Measurements from ENCODE around the gene HMCN1.

The HMCN1 gene

DNA sequence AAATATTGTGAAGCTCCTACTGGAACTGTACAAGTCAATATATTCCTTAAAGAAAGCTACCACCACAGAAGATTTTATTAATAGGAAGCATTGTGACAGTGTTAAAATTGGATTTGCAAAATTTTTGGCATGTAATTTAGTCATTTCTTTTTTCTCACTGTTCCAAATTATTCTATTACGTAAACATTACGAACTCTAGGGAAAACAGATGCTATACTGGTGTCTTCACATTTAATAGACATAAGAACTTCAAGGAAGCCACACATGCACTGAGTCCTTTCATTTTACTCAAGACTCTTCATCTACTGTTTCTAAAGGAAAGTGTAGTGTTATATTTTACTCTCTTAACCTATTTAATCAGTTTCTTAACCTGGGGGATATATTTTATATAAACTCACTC is 135.4 kb downstream of the HMCN1 start:
- H2AFZ ChIP-seq (ENCODE audit: low read length) = no peak overlapping the region
- H3K36me3 ChIP-seq (replicated peaks; ENCODE audit: insufficient read depth, low read length) = no peaks in the 10 kb centered on the region
- H3K4me2 ChIP-seq (ENCODE audit: low read depth, low read length) = no peak overlapping the region
- no peak overlapping the region for H3K27ac ChIP-seq (ENCODE audit: low read length)
- no peaks in the 10 kb centered on the region for H3K27me3 ChIP-seq (replicated peaks; ENCODE audit: insufficient read depth, low read length)
- TF ChIP-seq EZH2 (optimal IDR thresholded peaks at IDR 0.05; ENCODE audit: low read depth, low read length) (no peak), EZH2phosphoT487 (IDR thresholded peaks at IDR 0.05; ENCODE audit: low read length) (no peak)
- TF ChIP-seq, protein P1, sequence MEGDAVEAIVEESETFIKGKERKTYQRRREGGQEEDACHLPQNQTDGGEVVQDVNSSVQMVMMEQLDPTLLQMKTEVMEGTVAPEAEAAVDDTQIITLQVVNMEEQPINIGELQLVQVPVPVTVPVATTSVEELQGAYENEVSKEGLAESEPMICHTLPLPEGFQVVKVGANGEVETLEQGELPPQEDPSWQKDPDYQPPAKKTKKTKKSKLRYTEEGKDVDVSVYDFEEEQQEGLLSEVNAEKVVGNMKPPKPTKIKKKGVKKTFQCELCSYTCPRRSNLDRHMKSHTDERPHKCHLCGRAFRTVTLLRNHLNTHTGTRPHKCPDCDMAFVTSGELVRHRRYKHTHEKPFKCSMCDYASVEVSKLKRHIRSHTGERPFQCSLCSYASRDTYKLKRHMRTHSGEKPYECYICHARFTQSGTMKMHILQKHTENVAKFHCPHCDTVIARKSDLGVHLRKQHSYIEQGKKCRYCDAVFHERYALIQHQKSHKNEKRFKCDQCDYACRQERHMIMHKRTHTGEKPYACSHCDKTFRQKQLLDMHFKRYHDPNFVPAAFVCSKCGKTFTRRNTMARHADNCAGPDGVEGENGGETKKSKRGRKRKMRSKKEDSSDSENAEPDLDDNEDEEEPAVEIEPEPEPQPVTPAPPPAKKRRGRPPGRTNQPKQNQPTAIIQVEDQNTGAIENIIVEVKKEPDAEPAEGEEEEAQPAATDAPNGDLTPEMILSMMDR (IDR thresholded peaks at IDR 0.05; ENCODE audit: low read length) = no peak
- no peak overlapping the region for H3K4me3 ChIP-seq (ENCODE audit: low read length)
- H3K79me2 ChIP-seq (ENCODE audit: low read length) = no peaks in the 10 kb centered on the region
- H3F3A ChIP-seq (ENCODE audit: insufficient read depth, low read length) = no peaks in the 10 kb centered on the region
- H3K9me2 ChIP-seq (replicated peaks; ENCODE audit: insufficient read depth, low read length) = no peaks in the 10 kb centered on the region
- H4K20me1 ChIP-seq (ENCODE audit: insufficient read depth, low read length) = no peaks in the 10 kb centered on the region
- H3K9ac ChIP-seq (ENCODE audit: low read length) = no peak overlapping the region
- H3K4me1 ChIP-seq (ENCODE audit: low read length) = no peaks in the 10 kb centered on the region
- no peak for DNase-seq
- H3K9me3 ChIP-seq (replicated peaks; ENCODE audit: insufficient read depth, low read length) = no peaks in the 10 kb centered on the region

DNA sequence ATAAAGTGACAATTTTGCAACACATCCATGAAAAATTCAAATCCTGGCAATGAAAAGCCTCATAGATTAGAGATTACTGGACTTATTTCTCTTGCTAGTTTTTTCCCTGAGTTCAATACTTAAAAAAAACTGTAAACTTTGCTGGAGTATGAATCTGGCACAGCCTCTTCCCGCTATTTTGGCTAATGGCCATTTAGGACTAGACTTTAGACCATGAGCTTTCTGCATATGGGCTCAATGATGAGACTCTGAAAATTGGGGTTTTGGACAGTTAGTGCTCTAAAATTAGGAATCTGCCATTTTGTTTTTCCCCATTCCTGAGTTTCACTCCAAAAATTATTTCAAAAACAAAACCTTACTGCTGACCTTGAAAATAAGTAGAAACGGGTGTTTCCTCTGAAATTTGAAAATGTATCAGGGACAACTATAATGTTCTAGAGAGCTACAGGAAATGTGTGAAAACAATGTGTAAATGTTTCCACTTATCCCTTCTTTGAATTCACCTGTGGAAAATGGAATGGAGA is 137.5 kb downstream of the HMCN1 start:
- Histone ChIP-seq H3K4me3 (ENCODE audit: low read length) (no peak overlapping the region), H3K9ac (ENCODE audit: low read length) (no peak overlapping the region), H2AFZ (ENCODE audit: low read length) (no peak overlapping the region), H3K79me2 (ENCODE audit: low read length) (no peaks in the 10 kb centered on the region), H3K27me3 (replicated peaks; ENCODE audit: insufficient read depth, low read length) (no peaks in the 10 kb centered on the region), H3K9me2 (replicated peaks; ENCODE audit: insufficient read depth, low read length) (no peaks in the 10 kb centered on the region), H3K9me3 (replicated peaks; ENCODE audit: insufficient read depth, low read length) (no peaks in the 10 kb centered on the region), H3K4me1 (ENCODE audit: low read length) (no peaks in the 10 kb centered on the region), H3K27ac (ENCODE audit: low read length) (no peak overlapping the region), H3K4me2 (ENCODE audit: low read depth, low read length) (no peak overlapping the region), H3F3A (ENCODE audit: insufficient read depth, low read length) (no peaks in the 10 kb centered on the region), H3K36me3 (replicated peaks; ENCODE audit: insufficient read depth, low read length) (no peaks in the 10 kb centered on the region), H4K20me1 (ENCODE audit: insufficient read depth, low read length) (no peaks in the 10 kb centered on the region)
- TF ChIP-seq, protein P1 (IDR thresholded peaks at IDR 0.05; ENCODE audit: low read length) = no peak
- no peak for TF ChIP-seq EZH2 (optimal IDR thresholded peaks at IDR 0.05; ENCODE audit: low read depth, low read length)
- no peak for DNase-seq

DNA sequence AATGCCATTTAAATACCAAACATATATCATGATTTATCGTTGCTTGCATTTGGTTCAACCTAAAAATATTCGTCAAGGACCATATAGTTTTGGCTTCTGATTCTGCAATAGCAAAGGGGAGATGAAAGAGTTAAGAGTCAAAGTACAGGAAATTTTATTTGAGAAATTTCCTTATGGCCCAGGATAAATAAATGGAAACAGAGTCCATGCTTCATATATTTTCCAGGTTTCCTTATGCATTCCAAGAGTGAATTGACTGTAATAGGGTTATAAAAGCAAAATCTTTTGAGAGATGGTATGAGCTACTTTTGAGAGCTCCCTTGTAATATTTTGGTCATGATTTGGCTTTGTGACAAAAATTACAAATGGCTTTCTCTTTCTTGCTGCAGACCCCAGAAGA is 140.1 kb downstream of the HMCN1 start:
- no peak overlapping the region for H3K4me2 ChIP-seq (ENCODE audit: low read depth, low read length)
- H3K79me2 ChIP-seq (ENCODE audit: low read length) = no peaks in the 10 kb centered on the region
- H3F3A ChIP-seq (ENCODE audit: insufficient read depth, low read length) = no peaks in the 10 kb centered on the region
- no peak overlapping the region for H3K9ac ChIP-seq (ENCODE audit: low read length)
- H3K4me3 ChIP-seq (ENCODE audit: low read length) = no peak overlapping the region
- no peak for DNase-seq
- TF ChIP-seq EZH2 (optimal IDR thresholded peaks at IDR 0.05; ENCODE audit: low read depth, low read length) = no peak
- no peak for TF ChIP-seq EZH2phosphoT487 (IDR thresholded peaks at IDR 0.05; ENCODE audit: low read length)
- TF ChIP-seq, protein P1 (IDR thresholded peaks at IDR 0.05; ENCODE audit: low read length) = no peak
- no peak overlapping the region for H2AFZ ChIP-seq (ENCODE audit: low read length)
- H3K9me2 ChIP-seq (replicated peaks; ENCODE audit: insufficient read depth, low read length) = no peaks in the 10 kb centered on the region
- no peaks in the 10 kb centered on the region for H3K4me1 ChIP-seq (ENCODE audit: low read length)
- no peaks in the 10 kb centered on the region for H4K20me1 ChIP-seq (ENCODE audit: insufficient read depth, low read length)
- no peaks in the 10 kb centered on the region for H3K27me3 ChIP-seq (replicated peaks; ENCODE audit: insufficient read depth, low read length)
- no peaks in the 10 kb centered on the region for H3K36me3 ChIP-seq (replicated peaks; ENCODE audit: insufficient read depth, low read length)
- no peaks in the 10 kb centered on the region for H3K9me3 ChIP-seq (replicated peaks; ENCODE audit: insufficient read depth, low read length)
- no peak overlapping the region for H3K27ac ChIP-seq (ENCODE audit: low read length)
